OCI-LY7 (cell line): ENCODE measurements around the gene FRMD8.

Experiments
- EZH2phosphoT487 ChIP-seq: fragments of 200-600 bp; sonication (generic); IDR thresholded peaks from 2 replicates; pipeline ENCODE4 v1.6.1; 2018; ENCODE audit warnings: low read depth, borderline replicate concordance, mild to moderate bottlenecking, mixed run types, antibody characterized with exemption, low read length, moderate library complexity, mixed read lengths
- TF ChIP-seq, protein P1 (sequence below): fragments of 200-600 bp; sonication (generic); conservative IDR thresholded peaks from 2 replicates; pipeline ENCODE4 v1.5.1; 2014; ENCODE audit warnings: mild to moderate bottlenecking, antibody characterized with exemption, low read length, moderate library complexity, mixed read lengths

DNA sequence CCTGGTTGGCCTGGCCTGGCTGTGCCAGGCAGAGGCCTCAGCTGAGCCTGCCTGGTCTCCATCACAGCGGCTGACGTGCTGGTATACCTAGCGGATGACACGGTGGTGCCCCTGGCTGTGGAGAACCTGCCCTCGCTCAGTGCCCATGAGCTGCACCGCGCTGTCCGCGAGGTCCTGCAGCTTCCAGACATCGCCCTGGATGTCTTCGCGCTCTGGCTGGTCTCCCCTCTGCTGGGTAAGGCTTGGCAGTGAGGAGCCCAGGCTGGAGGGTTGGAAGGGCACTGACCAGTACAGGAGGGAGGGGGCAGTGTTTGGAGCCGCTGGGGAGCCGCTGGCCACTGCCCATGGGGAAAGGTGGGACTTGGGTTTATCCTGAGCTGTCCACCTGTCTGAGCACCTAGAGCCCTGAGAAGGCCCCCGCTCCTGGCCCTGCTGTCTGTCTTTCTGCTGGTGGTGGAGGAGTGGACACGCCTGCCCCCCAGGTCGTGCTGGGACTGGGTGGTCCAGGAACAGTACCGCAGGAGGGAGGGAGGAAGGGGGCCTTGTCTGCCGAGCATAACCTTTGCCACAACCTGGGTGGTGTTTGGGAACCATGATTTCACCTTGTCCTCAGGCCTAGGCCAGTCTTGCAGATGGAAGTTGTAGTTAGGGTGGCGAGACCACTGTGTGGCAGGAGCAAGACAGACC is 3.0 kb downstream of the FRMD8 start:
- TF ChIP-seq, protein P1, sequence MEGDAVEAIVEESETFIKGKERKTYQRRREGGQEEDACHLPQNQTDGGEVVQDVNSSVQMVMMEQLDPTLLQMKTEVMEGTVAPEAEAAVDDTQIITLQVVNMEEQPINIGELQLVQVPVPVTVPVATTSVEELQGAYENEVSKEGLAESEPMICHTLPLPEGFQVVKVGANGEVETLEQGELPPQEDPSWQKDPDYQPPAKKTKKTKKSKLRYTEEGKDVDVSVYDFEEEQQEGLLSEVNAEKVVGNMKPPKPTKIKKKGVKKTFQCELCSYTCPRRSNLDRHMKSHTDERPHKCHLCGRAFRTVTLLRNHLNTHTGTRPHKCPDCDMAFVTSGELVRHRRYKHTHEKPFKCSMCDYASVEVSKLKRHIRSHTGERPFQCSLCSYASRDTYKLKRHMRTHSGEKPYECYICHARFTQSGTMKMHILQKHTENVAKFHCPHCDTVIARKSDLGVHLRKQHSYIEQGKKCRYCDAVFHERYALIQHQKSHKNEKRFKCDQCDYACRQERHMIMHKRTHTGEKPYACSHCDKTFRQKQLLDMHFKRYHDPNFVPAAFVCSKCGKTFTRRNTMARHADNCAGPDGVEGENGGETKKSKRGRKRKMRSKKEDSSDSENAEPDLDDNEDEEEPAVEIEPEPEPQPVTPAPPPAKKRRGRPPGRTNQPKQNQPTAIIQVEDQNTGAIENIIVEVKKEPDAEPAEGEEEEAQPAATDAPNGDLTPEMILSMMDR: no peak
- TF ChIP-seq EZH2phosphoT487: no peak
